ENCODE data around the gene GPR78.

The GPR78 gene

DNA sequence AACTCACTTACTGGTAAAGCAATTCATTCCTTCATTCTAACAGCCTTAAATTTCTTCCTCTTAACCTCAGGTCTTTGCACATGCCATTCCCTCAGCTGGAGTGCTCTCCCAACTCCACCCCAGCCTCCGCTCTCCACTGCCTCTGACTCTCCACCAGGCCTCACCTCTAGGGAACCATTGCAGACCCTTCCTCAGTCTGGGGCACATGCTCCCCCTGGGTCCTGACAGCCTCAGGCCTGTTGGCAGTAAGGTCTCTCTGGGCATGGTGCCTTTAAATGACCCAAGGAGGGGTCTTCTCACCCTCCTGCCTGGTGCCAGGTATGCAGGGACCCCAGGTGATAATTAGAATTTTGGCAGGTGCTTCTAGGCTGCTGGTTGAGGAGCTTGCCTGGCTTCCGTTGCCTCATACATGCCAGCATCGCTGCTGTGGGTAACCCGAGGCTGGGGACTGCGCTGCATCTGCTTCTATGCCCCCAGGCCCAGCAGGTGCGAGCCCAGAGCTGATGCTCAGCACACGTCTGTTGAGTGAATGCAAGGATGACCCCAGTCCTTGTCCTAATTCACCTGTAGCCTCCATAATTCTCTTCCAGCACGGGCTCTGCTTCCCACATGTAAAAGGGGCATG is 27.5 kb upstream of the GPR78 start:
- H3K36me3 Mint-ChIP-seq, result no peaks in the 10 kb centered on the region
- no peaks in the 10 kb centered on the region for H3K9me3 Mint-ChIP-seq
- H3K4me3 Mint-ChIP-seq, result no peak overlapping the region
- no peak overlapping the region for H3K27ac Mint-ChIP-seq
- ATAC-seq (ENCODE audit: low read depth) (no peak), DNase-seq (ENCODE audit: low spot score in 2 of 2) (no peak)
- H3K27me3 Mint-ChIP-seq, result peaks cover 3% of the 10 kb centered on the region
- H3K4me1 Mint-ChIP-seq, result no peaks in the 10 kb centered on the region

DNA sequence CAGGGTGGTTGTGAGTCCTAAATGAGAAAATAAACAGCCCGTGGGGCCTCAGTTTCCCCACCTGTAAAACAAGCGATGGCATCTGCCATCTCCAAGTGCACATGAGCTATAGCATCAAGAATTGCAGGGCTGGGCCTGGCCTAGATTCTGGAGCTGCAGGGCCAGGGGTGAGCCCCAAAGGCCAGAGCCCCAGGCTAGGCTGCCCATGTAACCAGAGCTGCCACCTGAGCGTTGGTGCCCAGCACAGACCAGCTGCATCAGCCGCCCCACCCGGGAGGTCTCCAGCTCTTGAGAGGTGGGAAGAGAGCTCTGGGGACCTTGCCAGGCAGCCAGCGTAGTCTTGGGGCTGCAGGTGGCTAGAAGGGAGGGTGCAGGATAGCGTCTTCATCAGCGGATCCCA is 27.0 kb upstream of the GPR78 start:
- H3K27ac Mint-ChIP-seq, result no peak overlapping the region
- H3K9me3 Mint-ChIP-seq, result no peaks in the 10 kb centered on the region

DNA sequence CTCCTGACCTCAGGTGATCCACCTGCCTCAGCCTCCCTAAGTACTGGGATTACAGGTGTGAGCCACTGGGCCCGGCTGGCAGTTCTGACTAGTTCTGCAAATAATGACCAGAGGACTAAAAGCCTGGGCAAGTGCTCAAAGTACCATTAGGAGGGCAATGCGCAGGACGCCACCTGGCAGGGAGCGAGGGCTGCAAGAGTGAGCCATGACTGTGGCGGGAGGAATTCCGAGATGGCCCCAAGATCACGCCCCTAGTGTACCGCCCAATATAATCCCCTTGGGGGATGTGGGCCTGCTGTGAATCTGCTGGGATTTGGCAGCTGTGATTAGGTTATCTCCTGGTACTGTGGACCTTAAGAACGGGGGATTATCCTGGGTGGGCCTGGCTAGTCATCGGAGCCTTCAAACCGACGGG is 26.2 kb upstream of the GPR78 start:
- DNase-seq (ENCODE audit: low spot score in 2 of 2), result no peak
- ATAC-seq (ENCODE audit: low read depth), result no peak
- no peaks in the 10 kb centered on the region for H3K9me3 Mint-ChIP-seq
- H3K4me1 Mint-ChIP-seq, result no peaks in the 10 kb centered on the region
- H3K36me3 Mint-ChIP-seq, result no peaks in the 10 kb centered on the region
- H3K27me3 Mint-ChIP-seq, result peaks cover 5% of the 10 kb centered on the region
- no peak overlapping the region for H3K4me3 Mint-ChIP-seq
- no peak overlapping the region for H3K27ac Mint-ChIP-seq

More for the DNA sequence above, 27.0 kb upstream of the GPR78 start:
- DNase-seq (ENCODE audit: low spot score in 2 of 2) (no peak), ATAC-seq (ENCODE audit: low read depth) (no peak)
- Mint-ChIP-seq H3K4me1 (no peaks in the 10 kb centered on the region), H3K27me3 (peaks cover 3% of the 10 kb centered on the region), H3K36me3 (no peaks in the 10 kb centered on the region), H3K4me3 (no peak overlapping the region)

DNA sequence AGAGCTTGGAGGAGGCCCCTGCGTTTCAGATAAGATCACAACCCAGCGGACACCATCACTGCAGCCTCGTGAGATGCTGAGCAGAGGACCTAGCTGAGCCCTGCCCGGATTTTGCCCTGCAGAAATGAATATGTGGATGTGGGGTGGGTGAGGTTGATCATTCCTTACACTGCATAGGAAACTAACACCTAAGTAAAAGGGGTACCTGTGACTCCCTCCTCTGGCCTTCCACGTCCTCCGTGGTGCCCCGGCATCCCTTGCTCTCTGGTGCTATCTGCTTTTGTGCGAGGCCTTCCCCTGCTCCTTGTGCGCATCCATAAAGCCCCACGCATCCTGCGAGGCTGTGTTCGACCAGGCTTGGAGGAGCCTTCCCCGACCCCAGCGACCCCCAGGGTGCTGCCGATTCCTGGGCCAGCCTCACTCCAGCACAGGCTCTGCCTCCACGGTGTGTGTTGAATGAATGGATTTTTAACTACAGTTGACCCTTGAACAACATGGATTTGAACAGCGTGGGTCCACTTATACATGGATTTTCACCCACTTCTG is 25.6 kb upstream of the GPR78 start:
- no peaks in the 10 kb centered on the region for H3K36me3 Mint-ChIP-seq
- H3K27me3 Mint-ChIP-seq, result peaks cover 5% of the 10 kb centered on the region
- H3K4me3 Mint-ChIP-seq, result no peak overlapping the region
- no peak for ATAC-seq (ENCODE audit: low read depth)
- H3K9me3 Mint-ChIP-seq, result no peaks in the 10 kb centered on the region
- H3K27ac Mint-ChIP-seq, result no peak overlapping the region
- no peaks in the 10 kb centered on the region for H3K4me1 Mint-ChIP-seq
- no peak for DNase-seq (ENCODE audit: low spot score in 2 of 2)

DNA sequence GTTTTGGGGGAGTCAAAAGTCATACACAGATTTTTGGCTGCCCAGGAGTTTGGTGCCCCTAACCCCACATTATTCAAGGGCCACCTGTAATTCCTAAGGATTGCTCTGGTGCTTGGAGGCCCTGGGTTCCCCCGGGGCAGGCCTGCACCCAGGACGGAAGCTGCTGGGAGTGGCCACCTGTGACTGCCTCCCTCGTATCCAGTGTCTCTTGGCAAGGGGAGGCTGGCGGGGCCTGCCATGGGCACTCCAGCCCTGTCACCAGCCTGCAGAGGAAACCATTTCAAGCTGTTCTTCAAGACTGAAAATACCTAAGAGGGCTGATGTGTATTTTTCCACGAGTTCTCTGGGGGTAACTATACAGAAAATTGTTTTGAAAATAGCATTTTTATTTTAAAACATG is 24.5 kb upstream of the GPR78 start:
- peaks cover 5% of the 10 kb centered on the region for H3K27me3 Mint-ChIP-seq
- H3K27ac Mint-ChIP-seq, result no peak overlapping the region
- DNase-seq (ENCODE audit: low spot score in 2 of 2) (no peak), ATAC-seq (ENCODE audit: low read depth) (no peak)
- no peaks in the 10 kb centered on the region for H3K4me1 Mint-ChIP-seq
- no peaks in the 10 kb centered on the region for H3K36me3 Mint-ChIP-seq
- no peak overlapping the region for H3K4me3 Mint-ChIP-seq
- no peaks in the 10 kb centered on the region for H3K9me3 Mint-ChIP-seq

DNA sequence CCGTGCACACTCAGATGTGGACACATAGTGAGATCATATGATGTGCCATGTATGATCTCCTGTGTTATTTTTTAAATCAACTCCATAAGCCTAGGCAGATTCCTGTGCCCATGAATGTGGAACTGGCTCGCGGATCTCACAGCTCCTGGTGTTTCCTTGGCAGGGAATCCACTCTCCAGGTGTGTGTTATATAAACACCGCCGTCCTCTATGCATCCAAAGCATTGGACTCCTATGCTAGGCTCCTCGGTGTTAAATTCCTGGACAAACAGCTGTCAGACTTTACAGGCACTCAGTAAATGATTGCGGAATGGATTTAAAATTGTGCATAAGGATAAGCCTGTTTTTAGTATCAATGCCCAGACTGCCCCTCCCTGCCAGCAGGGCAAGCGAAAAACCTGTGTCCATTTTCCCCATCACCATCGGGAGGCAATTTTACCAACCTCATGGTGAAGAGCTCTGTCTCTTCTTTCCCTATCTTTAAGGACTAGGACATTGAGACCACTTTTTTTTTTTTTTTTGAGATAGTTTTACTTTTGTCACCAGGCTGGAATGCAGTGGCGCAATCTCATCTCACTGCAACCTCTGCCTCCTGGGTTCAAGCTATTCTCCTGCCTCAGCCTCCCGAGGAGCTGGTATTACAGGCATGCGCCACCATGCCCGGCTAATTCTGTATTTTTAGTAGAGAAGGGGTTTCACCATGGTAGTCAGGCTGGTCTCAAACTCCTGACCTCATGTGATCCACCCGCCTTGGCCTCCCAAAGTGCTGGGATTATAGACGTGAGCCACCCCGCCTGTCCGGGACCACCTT is 23.6 kb upstream of the GPR78 start:
- Mint-ChIP-seq H3K36me3 (no peaks in the 10 kb centered on the region), H3K27ac (no peak overlapping the region), H3K4me3 (no peak overlapping the region), H3K4me1 (no peaks in the 10 kb centered on the region), H3K9me3 (no peaks in the 10 kb centered on the region), H3K27me3 (peaks cover 6% of the 10 kb centered on the region)
- DNase-seq (ENCODE audit: low spot score in 2 of 2), result no peak
- ATAC-seq (ENCODE audit: low read depth), result no peak

DNA sequence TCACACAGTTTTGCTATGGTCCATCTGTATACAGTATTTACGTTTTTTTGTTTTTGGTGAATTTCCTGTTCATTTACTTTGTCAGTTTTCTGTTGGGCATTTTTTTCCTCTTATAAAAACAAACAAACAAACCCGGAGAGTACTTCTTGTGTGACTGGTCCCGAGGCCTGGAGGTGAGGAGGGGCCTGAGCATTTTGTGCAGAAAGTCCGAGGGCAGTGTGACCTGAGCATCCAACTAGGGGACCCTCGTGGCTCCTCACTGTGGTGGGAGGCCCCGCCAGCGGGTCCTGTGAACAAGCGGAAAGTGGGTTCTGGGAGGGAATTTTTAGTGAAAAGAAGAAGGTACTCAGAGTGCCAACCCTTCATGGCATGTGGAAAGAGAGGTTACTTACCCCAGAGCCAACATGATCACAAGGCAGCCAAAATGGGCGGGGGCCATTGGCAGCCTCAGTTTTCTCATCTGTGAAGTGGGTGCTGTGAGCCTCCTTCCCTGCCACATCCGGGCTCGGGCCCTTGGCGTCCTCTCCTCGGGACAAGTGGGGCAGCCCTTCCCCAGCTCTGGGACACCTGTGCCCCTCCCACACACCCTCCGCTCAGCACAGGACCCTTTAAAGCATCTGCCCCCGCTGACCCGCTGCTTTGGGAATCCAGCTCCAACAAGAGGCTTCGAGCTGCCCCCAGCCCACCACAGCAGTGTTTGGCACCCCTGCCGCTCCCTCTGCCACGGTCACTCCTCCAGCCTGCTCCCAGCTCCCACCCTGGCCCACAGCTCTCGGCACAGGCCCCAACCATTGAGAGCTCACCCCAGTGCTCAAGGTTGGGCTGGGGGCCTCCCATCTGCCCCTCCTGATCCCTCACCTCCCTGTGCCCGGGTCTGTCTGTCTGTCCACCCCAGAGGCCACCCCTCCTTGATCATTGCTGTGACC is 22.8 kb upstream of the GPR78 start:
- ATAC-seq (ENCODE audit: low read depth) (no peak), DNase-seq (ENCODE audit: low spot score in 2 of 2) (no peak)
- no peak overlapping the region for H3K4me3 Mint-ChIP-seq
- no peaks in the 10 kb centered on the region for H3K9me3 Mint-ChIP-seq
- H3K36me3 Mint-ChIP-seq, result no peaks in the 10 kb centered on the region
- H3K27ac Mint-ChIP-seq, result no peak overlapping the region
- H3K27me3 Mint-ChIP-seq, result peaks cover 6% of the 10 kb centered on the region
- H3K4me1 Mint-ChIP-seq, result no peaks in the 10 kb centered on the region

DNA sequence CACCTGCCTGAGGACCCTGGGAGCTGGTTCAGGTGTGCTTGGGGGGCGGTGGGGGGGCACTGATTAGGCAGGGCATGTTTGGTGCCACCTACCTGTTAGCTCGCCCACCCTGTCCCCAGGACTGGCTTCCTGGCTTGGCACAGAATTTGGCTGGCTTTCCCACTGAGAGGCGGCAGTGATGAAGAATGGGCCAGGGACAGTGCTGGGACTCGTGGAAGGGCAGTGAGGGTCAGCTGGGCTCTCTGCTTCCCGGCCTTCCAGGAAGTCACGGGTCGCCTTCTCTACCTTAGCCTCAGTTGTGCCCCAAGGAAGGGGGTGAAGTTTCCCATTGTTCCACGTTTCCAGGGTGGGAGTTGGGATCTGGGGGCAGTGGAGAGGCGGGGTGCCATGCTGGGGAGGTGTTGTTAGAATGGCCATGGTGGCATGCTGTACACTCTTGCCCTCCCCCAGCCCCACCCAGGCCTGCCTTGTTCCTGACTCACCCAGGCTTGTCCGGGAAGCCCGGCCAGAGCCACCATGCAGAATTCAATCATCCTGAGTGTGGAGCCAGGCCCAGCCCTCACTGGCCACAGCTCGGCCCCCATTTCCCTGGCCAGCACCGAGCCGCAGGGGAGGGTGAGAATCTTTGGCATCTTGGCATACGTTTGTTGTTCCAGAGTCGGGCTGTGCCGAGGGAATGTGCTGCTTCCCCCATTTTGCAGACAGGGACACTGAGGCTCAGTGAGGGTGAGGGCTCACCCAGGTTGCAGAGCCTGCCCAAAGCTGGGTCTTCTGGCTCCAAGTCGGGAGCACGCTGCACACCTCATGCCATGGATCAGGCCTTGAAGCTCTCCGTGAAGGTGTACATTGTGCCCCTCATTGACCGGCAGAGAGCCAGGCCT is 21.9 kb upstream of the GPR78 start:
- H3K27ac Mint-ChIP-seq, result no peak overlapping the region
- no peaks in the 10 kb centered on the region for H3K4me1 Mint-ChIP-seq
- no peaks in the 10 kb centered on the region for H3K36me3 Mint-ChIP-seq
- DNase-seq (ENCODE audit: low spot score in 2 of 2), result no peak
- H3K4me3 Mint-ChIP-seq, result no peak overlapping the region
- no peak for ATAC-seq (ENCODE audit: low read depth)
- peaks cover 6% of the 10 kb centered on the region for H3K27me3 Mint-ChIP-seq
- no peaks in the 10 kb centered on the region for H3K9me3 Mint-ChIP-seq

DNA sequence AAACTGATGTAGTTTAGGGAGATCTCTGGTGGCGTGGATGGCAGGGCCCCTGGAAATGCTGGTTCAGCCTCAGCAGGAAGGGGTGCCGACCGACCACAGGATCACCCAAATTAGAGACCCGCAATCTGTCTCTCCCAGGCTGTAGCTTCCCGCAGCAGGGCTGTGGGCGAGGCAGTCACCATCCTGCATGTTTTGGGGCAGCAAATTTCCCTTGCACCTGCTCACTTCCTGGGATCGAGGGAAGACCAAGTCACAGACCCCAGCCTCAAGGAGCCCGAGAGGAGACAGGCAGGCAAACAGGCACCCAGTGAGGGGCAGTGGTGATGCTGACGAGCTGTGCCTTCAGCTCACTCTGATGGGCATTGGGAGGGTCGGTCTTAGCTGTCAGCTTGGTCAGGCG is 21.2 kb upstream of the GPR78 start:
- no peaks in the 10 kb centered on the region for H3K9me3 Mint-ChIP-seq
- ATAC-seq (ENCODE audit: low read depth), result no peak
- H3K4me1 Mint-ChIP-seq, result no peaks in the 10 kb centered on the region
- no peak overlapping the region for H3K27ac Mint-ChIP-seq
- peaks cover 6% of the 10 kb centered on the region for H3K27me3 Mint-ChIP-seq
- H3K4me3 Mint-ChIP-seq, result no peak overlapping the region
- H3K36me3 Mint-ChIP-seq, result no peaks in the 10 kb centered on the region
- no peak for DNase-seq (ENCODE audit: low spot score in 2 of 2)

DNA sequence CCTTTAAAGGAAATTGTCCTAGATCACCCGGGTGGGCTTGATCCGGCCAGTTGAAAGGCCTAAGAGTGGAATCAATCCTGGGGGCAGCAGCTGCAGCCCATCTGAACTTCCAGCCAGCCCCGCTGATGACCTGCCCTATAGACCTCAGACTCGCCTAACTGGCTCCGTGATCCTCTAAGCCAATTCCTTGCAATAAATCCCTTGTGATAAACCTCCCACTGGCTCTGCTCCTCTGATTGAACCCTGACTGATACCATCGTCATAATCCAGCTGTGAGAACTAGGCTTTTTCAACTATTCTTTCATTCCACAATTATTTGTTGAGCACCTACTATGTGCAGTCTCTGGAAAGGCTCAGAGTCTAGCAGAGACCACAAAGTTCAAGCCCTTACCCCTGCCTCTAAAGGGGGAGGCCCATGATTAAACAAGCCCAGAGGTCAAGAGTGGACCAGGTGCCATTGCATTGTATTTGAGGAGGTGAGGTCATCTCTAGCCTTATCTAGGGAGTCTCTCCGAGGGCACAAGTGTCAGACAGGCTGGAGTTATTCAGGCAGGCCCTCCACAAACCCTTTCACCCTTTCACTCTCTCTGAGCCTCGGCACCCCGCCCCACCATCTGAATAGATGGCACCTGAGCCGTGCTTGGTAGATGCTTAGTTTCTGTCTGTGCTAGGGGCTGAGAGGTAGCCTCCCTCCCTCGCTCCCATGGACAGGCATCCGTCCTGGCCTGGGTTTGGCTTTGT is 20.5 kb upstream of the GPR78 start:
- no peak for ATAC-seq (ENCODE audit: low read depth)
- Mint-ChIP-seq H3K4me1 (no peaks in the 10 kb centered on the region), H3K9me3 (no peaks in the 10 kb centered on the region), H3K36me3 (no peaks in the 10 kb centered on the region), H3K27ac (no peak overlapping the region), H3K27me3 (peaks cover 6% of the 10 kb centered on the region), H3K4me3 (no peak overlapping the region)
- no peak for DNase-seq (ENCODE audit: low spot score in 2 of 2)

DNA sequence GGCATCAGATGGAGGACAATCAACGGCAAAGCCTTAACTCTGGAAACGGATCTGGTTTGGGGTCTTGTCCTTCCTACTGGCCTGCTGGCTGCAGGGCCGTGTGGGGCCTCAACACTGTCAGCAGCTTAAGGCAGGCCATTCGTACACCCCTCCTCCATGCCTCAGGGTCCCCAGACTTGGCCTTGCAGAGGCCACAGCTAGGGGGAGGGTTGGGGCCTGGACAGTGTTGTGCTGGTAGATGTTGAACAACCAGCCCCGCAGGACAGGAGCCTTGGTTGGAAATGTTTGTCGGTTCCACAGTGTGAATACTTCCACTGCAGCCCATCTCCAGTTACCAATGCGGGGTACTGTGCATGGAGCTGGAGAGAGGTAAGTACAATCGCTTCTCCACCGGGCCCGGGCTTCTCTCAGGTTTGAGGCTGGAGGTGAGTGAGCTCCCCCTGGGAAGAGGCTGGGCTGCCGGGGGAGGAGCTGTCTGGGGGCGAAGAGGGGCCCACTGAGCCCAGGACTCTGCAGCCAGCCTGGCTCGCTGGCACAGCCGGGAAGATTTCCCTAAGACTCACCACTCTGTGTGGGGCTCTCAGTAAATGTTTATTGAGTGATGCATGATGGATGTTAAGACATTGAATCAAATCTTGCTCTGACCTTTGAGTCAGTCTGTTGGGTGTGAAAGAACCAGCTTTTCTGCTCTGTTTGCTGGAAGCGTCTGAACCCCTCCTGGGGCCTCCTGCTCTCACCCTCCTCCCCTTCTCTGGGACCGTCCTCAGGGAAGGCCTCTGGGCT is 19.7 kb upstream of the GPR78 start:
- Mint-ChIP-seq H3K9me3 (no peaks in the 10 kb centered on the region), H3K36me3 (no peaks in the 10 kb centered on the region), H3K27ac (no peak overlapping the region), H3K27me3 (peaks cover 4% of the 10 kb centered on the region), H3K4me3 (no peak overlapping the region), H3K4me1 (no peaks in the 10 kb centered on the region)
- DNase-seq (ENCODE audit: low spot score in 2 of 2), result no peak
- ATAC-seq (ENCODE audit: low read depth), result no peak

DNA sequence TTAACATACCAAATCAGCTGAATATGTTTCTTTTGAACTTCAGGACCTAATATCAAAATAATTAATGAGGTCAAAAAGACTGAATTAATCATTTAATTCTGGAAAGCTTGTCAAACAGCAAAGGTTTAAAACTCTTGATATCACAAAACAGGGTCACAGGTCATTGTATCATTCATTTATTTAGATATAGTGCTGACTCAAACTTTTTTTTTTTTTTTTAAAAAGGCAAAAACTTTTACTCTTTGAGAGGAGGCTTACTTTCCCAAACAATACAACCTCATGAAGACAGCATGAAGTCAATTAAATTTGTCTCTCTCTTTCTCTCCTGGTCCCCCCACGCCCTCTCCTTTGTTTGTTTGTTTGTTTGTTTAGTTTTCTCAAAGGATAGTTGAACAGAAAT is 15.6 kb upstream of the GPR78 start:
- Mint-ChIP-seq H3K27me3 (peaks cover 1% of the 10 kb centered on the region), H3K4me1 (no peaks in the 10 kb centered on the region), H3K9me3 (no peaks in the 10 kb centered on the region), H3K36me3 (no peaks in the 10 kb centered on the region), H3K4me3 (no peak overlapping the region), H3K27ac (no peak overlapping the region)
- no peak for DNase-seq (ENCODE audit: low spot score in 2 of 2)
- ATAC-seq (ENCODE audit: low read depth), result no peak

Data from memory B cell (primary cell).